Karpas-422 (cell line): ENCODE data around the gene CCDC102A. TPM values are rescaled to one million over a fixed set of nuclear protein-coding genes. Genes with fewer than 3 reads are reported as not detected.
A peak's percentile ranks its signal among the peaks of the same experiment; 100 is the strongest.

Experiments
- DNase-seq: peaks from one replicate; pipeline ENCODE4 v3.0.0-alpha.2; 2015
- H2AFZ ChIP-seq: fragments of 200-600 bp; sonication (generic); 2 replicates; pipeline ENCODE4 v1.6.1; 2014; ENCODE audit warnings: antibody characterized with exemption, low read length, mixed read lengths
- H3K27ac ChIP-seq: fragments of 200-600 bp; sonication (generic); 2 replicates; pipeline ENCODE4 v1.5.1; 2014; ENCODE audit warnings: mild to moderate bottlenecking, low read length, moderate library complexity
- H3K27me3 ChIP-seq: fragments of 200-600 bp; sonication (generic); 2 replicates; pipeline ENCODE4 v1.6.1; 2014; ENCODE audit warnings: low read length, mixed read lengths
- H3K36me3 ChIP-seq: fragments of 200-600 bp; sonication (generic); 2 replicates; pipeline ENCODE4 v1.6.1; 2014; ENCODE audit warnings: low read length, mixed read lengths; ENCODE audit not compliant: insufficient read depth
- H3K4me1 ChIP-seq: fragments of 200-600 bp; sonication (generic); 2 replicates; pipeline ENCODE4 v1.6.1; 2014; ENCODE audit warnings: mild to moderate bottlenecking, low read length, mixed read lengths
- H3K4me2 ChIP-seq: fragments of 200-600 bp; sonication (generic); 2 replicates; pipeline ENCODE4 v1.6.1; 2014; ENCODE audit warnings: low read length, low read depth, mild to moderate bottlenecking; ENCODE audit not compliant: poor library complexity, severe bottlenecking
- H3K4me3 ChIP-seq: fragments of 200-600 bp; sonication (generic); 2 replicates; pipeline ENCODE4 v1.5.1; 2014; ENCODE audit warnings: mild to moderate bottlenecking, antibody characterized with exemption, low read length, mixed read lengths
- H3K79me2 ChIP-seq: fragments of 200-600 bp; sonication (generic); 2 replicates; pipeline ENCODE4 v1.6.1; 2014; ENCODE audit warnings: mild to moderate bottlenecking, low read length, mixed read lengths
- H3K9ac ChIP-seq: fragments of 200-600 bp; sonication (generic); 2 replicates; pipeline ENCODE4 v1.6.0; 2014; ENCODE audit warnings: low read length
- H3K9me2 ChIP-seq: fragments of 200-600 bp; sonication (generic), shearing (Covaris generic); replicated peaks from 2 replicates; pipeline ENCODE4 v1.6.0; 2014; ENCODE audit warnings: mild to moderate bottlenecking, low read length, moderate library complexity; ENCODE audit not compliant: insufficient read depth
- H3K9me3 ChIP-seq: fragments of 300-700, 200-600 bp; sonication (generic); 2 replicates; pipeline ENCODE4 v1.6.1; 2014; ENCODE audit warnings: low read length, mixed read lengths
- H4K20me1 ChIP-seq: fragments of 200-600 bp; sonication (generic); 2 replicates; pipeline ENCODE4 v1.6.1; 2014; ENCODE audit warnings: mild to moderate bottlenecking, antibody characterized with exemption, low read length, low read depth; ENCODE audit not compliant: insufficient read depth
- total RNA-seq: library from RNA; depleted of rRNA; stranded (reverse); fragments of >200 nt; shearing (Covaris generic); gene quantifications from 2 replicates; pipeline ENCODE4 v1.2.3, GENCODE V29; 2014; ENCODE audit warnings: low replicate concordance

The CCDC102A gene
- total RNA-seq, 1 experiment from 2014 or later: 5.9 TPM

DNA sequence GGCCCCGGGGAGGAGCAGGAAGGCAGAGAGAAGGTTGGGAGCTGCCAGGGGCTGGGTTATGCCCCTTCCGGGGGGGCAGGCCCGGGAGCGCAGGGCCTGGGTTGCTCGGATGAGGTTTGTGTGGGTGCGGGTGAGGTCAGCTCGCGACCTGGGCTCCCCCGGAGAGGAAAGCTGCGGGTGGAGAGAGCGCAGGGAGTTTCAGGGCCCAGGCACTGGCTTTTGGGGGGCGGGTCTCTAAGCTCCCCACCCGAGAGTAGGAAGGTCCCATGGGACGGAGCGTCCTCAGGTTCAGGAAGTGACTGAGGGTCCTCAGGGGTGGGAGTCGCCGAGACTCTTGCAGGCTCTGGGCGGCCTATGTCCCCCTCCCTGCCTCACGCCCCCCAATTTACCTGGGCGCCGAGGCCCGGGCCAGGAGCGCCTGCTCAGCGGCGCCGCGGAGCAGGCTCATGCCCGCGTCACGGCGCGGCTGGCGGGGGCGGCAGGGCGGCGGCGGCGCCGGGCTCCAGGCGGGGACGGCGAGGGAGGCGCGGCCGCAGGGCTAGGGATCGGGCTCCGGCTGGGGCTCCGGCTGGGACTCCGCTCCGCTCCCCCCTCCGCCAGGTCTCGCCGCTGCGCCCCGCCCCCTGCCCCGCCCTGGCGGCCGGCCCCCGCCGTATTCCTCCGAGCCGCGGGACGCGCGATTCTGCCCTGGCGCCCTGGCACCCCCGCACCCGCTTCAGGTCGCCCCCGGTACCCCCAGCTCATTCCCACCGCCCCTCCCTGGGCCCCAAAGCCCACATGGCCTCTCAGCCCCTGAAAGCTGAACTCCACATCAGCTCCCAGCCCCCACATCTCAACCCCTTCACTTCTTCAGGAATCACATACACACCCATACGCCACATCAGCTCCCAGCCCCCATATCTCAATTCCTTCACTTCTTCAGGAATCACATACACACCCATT lies 50.2 kb downstream of the CCDC102A start, which contains the start of gene DOK4:
DOK4 (minus strand) TSS at position 578 of the 942 bp plus-strand sequence. CDS start 6,986 bp downstream, outside the sequence.
- DNase-seq: peak; percentile 86
- Histone ChIP-seq H3K9me2 (no peaks in the 10 kb centered on the region), H3K9ac (peak within 1 kb of the TSS; percentile 54), H3K4me3 (peak within 1 kb of the TSS; percentile 61; the same call in 1 of the 2 replicates), H2AFZ (no peak within 1 kb of the TSS), H3K79me2 (no peaks in the 10 kb centered on the region), H4K20me1 (peaks cover 5% of the 10 kb centered on the region; the same call in 1 of the 2 replicates), H3K4me1 (peaks cover 4% of the 10 kb centered on the region), H3K36me3 (no peaks in the 10 kb centered on the region), H3K4me2 (peak within 1 kb of the TSS; percentile 63), H3K9me3 (no peaks in the 10 kb centered on the region), H3K27ac (no peak within 1 kb of the TSS), H3K27me3 (no peaks in the 10 kb centered on the region)

DNA sequence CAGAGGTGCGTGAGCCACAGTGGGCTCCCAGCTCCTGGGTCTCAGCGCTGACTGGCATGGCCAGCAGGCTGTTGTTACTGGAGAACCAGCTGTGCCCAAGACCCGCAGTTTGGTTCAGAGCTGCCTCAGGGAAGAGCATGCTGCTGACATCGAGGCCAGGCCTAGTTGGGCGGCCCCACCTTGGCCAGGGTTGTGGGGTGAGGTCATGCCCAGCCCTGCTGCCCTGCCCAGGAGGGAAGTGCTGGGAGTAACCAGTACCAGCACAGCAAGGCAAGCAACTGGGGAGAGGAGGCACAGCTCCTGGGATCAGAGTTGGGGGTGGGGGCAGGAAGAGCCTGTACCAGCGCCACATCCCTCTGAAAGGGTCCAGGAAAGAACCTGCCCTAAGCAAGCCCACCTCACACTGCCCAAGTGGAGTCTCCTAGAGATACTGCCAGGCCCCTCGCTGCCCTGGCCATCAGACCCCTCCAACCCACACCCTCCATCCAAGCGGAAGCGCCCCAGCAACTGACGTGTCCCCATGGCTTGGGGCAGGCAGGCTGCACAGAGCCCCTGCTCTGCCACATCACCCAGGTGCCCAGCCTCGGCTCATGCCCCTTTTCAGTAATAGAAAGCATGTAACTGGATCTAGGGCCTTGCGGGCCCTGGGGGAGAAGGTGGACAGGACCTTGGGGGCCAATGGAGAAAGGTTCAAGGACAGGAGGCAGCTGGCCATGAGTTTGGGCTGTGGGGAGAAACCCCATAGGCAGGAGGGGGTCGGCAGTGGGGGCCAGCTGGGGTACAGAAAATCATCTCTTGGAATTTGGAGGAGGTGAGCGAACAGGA lies 51.1 kb downstream of the CCDC102A start:
- no peak overlapping the region for H3K27ac ChIP-seq
- no peaks in the 10 kb centered on the region for H3K79me2 ChIP-seq
- peaks cover 4% of the 10 kb centered on the region for H3K4me1 ChIP-seq
- H3K36me3 ChIP-seq: no peaks in the 10 kb centered on the region
- H4K20me1 ChIP-seq: peaks cover 5% of the 10 kb centered on the region; the same call in 1 of the 2 replicates
- no peaks in the 10 kb centered on the region for H3K9me3 ChIP-seq
- no peak overlapping the region for H2AFZ ChIP-seq
- DNase-seq: no peak
- H3K4me3 ChIP-seq: peak overlapping the region; percentile 61; the same call in 1 of the 2 replicates
- H3K9me2 ChIP-seq: no peaks in the 10 kb centered on the region
- peak overlapping the region; percentile 54 for H3K9ac ChIP-seq
- H3K4me2 ChIP-seq: peak overlapping the region; percentile 63
- no peaks in the 10 kb centered on the region for H3K27me3 ChIP-seq

DNA sequence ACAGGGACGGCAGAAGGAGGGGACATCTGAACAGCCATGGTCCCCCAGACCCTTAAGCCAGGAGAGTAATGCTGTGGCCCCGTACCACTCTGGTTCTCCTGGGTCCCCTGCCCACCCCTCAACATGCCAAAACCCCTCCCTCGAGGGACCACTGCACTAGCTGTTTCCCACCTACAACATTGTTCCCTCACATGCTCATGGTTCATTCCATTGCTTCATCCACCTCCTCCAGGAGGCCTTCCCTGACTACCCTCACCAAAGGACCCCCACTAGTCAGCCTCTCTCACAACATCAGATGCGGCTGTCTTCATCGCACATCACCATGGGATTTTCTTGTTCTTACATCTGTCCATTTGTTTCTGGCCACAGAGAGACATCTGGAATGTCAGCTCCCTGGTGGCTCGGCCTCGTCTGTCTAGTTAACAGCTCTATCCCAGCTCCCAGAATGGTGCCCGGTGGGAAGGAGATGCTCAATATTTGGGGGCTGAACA lies 51.8 kb downstream of the CCDC102A start:
- DNase-seq: no peak
- peaks cover 5% of the 10 kb centered on the region; the same call in 1 of the 2 replicates for H4K20me1 ChIP-seq
- H3K9me2 ChIP-seq: no peaks in the 10 kb centered on the region
- no peaks in the 10 kb centered on the region for H3K27me3 ChIP-seq
- H3K36me3 ChIP-seq: no peaks in the 10 kb centered on the region
- no peaks in the 10 kb centered on the region for H3K79me2 ChIP-seq
- no peak overlapping the region for H3K4me2 ChIP-seq
- no peak overlapping the region for H3K9ac ChIP-seq
- peaks cover 4% of the 10 kb centered on the region for H3K4me1 ChIP-seq
- H3K27ac ChIP-seq: no peak overlapping the region
- no peaks in the 10 kb centered on the region for H3K9me3 ChIP-seq
- H2AFZ ChIP-seq: no peak overlapping the region
- H3K4me3 ChIP-seq: no peak overlapping the region

DNA sequence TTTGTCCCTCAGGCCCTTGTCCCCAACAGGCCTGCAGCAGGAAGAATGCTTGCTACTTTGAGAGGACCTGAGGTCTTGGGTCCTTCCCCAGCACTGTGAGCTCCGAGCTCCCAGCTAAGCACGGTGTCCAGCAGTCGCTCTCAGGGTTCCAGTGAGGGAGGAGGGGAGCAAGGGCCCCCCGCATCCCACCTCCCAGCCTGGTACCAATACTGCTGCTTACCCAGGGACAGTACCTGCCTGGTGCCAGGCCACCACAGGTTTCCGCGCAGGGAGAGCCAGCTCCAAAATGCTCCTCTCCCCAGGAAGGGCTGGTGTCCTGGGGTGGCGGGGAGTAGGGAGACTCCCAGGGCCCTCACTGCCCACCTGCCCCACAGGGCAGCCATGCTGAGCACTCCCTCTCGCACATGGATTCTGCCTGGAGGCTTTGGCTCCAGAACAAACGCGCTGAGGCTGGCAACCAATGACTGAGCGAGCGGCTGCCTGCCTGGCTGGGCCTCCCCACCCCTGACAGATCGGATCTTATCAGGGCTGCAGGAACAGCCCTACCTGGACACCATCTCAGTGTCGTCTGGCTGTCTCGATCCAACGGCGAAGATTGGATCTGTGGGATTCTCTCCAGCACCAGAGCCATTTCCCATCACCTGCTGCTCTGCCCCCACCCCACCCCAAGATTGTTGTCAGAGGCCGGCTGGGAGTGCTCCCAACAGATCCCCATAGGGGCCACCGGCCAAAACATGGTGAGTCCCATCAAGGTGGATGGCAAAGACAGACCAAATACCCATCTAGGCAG lies 52.5 kb downstream of the CCDC102A start:
- Histone ChIP-seq H2AFZ (no peak overlapping the region), H3K9me3 (no peaks in the 10 kb centered on the region), H3K4me3 (no peak overlapping the region), H3K4me1 (peaks cover 4% of the 10 kb centered on the region), H3K9ac (no peak overlapping the region), H3K36me3 (no peaks in the 10 kb centered on the region), H4K20me1 (peaks cover 5% of the 10 kb centered on the region; the same call in 1 of the 2 replicates), H3K27ac (no peak overlapping the region), H3K4me2 (no peak overlapping the region), H3K9me2 (no peaks in the 10 kb centered on the region), H3K27me3 (no peaks in the 10 kb centered on the region), H3K79me2 (no peaks in the 10 kb centered on the region)
- no peak for DNase-seq

DNA sequence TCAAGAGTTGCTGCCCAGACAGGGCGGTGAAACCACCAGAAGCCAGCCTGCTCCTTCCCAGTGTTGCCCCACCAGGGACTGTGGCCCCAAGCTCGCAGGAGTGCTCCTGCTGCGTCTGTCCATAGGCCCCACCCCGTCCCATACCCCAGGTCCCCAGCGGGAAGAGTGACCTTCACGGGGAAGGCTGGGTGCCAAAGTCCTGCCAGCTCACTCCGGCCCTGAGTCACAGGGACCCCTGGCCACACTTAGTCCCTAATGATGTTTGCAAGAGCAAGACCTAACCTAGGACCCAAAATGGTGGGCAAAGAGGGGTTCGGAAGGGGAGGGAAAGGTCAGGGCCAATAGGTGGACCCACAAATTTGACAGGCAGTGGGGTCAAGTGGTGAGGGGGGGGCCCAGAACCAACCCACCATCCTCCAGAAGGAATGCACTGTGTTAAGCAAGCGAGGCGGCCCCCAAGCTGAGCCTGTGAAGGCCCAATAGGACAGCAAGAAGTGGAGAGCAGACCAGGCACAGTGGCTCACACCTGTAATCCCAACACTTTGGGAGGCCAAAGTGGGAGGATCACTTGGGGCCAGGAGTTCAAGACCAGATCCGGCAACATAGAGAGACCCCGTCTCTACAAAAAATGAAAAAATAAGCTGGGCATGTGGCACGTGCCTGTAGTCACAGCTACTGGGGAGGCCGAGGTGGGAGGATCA lies 53.4 kb downstream of the CCDC102A start:
- Histone ChIP-seq H3K36me3 (no peaks in the 10 kb centered on the region), H3K27me3 (no peaks in the 10 kb centered on the region), H3K79me2 (no peaks in the 10 kb centered on the region), H3K27ac (no peak overlapping the region), H3K9me3 (no peaks in the 10 kb centered on the region), H2AFZ (no peak overlapping the region), H4K20me1 (peaks cover 5% of the 10 kb centered on the region; the same call in 1 of the 2 replicates), H3K4me3 (no peak overlapping the region), H3K4me2 (no peak overlapping the region), H3K9ac (no peak overlapping the region), H3K9me2 (no peaks in the 10 kb centered on the region), H3K4me1 (peaks cover 4% of the 10 kb centered on the region)
- DNase-seq: no peak

DNA sequence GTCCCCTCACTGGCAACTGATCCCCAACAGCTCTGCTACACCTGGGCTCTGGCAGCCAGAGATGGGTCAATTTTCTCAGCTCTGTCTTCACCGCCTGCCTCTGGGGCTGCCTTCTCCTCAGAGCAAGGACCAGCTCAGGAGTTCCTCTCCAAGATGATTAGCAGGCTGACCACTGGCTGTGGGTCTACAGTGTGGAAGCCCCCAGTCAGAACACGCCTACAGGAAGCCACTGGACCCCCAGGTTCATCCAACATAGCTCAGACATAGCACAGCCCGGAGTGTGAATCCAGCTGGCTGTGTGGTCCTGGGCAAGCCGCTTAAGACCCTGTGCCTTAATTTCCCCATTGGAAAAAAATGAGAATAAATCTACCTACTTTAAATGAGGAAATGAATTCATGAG lies 55.0 kb downstream of the CCDC102A start:
- peaks cover 5% of the 10 kb centered on the region; the same call in 1 of the 2 replicates for H4K20me1 ChIP-seq
- no peaks in the 10 kb centered on the region for H3K79me2 ChIP-seq
- no peak overlapping the region for H3K9ac ChIP-seq
- H3K4me1 ChIP-seq: peaks cover 4% of the 10 kb centered on the region
- H2AFZ ChIP-seq: no peak overlapping the region
- H3K4me2 ChIP-seq: no peak overlapping the region
- H3K27ac ChIP-seq: no peak overlapping the region
- DNase-seq: no peak
- H3K4me3 ChIP-seq: no peak overlapping the region
- no peaks in the 10 kb centered on the region for H3K9me3 ChIP-seq
- no peaks in the 10 kb centered on the region for H3K9me2 ChIP-seq
- no peaks in the 10 kb centered on the region for H3K36me3 ChIP-seq
- no peaks in the 10 kb centered on the region for H3K27me3 ChIP-seq

DNA sequence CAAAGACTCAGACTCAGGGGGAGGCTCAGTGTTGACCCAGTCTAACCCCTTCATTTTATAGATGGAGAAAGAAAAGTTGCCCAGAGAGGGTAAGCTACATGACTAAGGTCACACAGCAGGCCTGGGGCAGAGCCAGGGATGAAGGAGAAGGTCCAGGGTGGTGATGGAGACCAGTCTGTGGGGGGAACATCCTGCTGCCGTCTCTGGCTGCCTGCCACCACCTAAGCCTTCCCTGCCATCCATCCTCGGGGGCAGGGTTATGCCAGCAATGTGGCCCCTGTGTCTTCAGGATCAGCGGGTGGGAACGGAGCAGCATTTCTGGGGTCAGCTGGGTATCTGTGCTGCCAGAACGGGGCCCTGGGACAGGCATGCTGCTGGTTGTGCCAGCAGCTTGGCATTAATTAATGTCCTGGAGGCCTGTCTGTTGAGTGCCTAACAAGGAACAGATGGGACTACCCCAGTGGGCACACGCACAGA lies 55.6 kb downstream of the CCDC102A start:
- no peaks in the 10 kb centered on the region for H3K36me3 ChIP-seq
- peaks cover 5% of the 10 kb centered on the region for H3K4me1 ChIP-seq
- H3K27me3 ChIP-seq: no peaks in the 10 kb centered on the region
- peaks cover 5% of the 10 kb centered on the region; the same call in 1 of the 2 replicates for H4K20me1 ChIP-seq
- H3K9ac ChIP-seq: no peak overlapping the region
- no peak overlapping the region for H3K27ac ChIP-seq
- H3K9me2 ChIP-seq: no peaks in the 10 kb centered on the region
- no peak for DNase-seq
- H3K79me2 ChIP-seq: no peaks in the 10 kb centered on the region
- no peak overlapping the region for H2AFZ ChIP-seq
- H3K4me2 ChIP-seq: no peak overlapping the region
- H3K4me3 ChIP-seq: no peak overlapping the region
- H3K9me3 ChIP-seq: no peaks in the 10 kb centered on the region
